ENCODE results near the gene PTPRE.

Gene PTPRE

DNA sequence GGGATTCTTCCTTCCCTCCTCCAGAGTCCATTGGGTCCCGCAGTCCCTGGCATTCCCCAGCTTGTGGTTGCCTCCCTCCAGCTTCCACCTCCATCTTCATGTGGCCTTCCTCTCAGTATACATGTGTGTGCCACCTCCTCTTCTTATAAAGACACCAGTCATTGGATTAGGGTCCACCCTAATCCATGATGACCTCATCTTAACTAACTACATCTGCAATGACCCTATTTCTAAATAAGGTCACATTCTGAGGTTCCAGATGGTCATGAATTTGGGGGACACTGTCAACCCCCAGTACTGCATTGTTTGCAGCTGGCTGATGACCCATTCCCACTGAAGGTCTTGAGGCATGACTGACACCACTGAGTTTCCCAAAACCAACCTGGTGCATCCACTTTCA is 99.0 kb downstream of the PTPRE start:
- DNase-seq: no peak

GRCh38 chr10:128007056-128007455 is 100.2 kb downstream of the PTPRE start:
- DNase-seq: no peak

DNA sequence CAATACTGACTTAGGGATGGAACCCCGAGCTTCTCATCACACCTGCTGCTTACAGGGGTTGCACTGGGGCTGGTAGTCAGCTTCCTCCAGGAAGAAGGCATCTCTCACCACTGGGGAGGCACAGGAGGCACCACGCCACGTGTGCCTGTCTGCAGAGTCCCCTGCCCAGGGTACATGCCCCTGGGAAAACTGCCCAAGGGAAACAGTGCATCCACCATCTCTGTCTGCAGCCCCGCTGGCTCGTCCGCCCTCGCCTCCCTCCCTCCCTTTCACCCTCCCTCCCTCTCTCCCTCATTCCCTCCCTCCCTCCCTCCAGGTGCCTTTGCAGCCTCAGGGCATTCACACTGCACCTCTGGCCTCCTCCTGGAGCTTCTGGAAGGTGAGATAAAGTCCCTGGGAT is 101.1 kb downstream of the PTPRE start:
- DNase-seq: peak; percentile 17

DNA sequence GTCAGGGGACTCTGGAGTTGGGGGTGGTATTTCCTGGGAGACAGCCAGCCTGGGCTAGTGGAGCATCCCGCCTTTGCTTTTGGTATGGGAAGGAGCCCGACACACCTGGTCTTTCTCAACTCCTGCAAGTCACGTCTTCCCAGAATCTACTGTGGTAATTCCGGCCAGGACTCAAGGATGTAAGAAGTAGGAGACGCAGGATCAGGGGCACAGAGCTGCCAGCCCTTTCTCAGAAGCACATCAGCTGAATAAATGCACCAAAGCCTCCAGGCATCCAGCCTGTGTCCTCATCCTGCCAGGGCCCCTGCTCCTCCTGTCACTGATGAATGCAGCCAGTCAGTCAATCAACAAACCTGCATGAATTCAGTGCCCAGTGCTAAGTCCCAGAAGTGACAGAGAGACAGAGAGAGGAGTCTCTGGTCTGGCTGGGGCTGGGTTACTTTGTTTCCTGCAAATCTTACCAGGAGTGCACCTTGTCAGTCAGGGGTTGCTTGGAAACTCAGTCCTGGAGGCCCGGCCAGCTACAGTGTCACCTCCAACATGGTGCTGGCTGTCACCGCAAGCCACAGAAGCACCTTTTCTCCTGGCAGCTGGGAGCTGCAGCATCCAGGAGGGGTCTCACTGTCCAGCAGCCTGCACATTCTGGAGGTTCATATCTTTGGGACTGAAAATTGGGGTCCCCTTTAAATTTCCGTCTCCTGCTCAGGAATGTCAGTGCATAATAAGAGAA is 101.8 kb downstream of the PTPRE start:
- peak; percentile 9 for DNase-seq

DNA sequence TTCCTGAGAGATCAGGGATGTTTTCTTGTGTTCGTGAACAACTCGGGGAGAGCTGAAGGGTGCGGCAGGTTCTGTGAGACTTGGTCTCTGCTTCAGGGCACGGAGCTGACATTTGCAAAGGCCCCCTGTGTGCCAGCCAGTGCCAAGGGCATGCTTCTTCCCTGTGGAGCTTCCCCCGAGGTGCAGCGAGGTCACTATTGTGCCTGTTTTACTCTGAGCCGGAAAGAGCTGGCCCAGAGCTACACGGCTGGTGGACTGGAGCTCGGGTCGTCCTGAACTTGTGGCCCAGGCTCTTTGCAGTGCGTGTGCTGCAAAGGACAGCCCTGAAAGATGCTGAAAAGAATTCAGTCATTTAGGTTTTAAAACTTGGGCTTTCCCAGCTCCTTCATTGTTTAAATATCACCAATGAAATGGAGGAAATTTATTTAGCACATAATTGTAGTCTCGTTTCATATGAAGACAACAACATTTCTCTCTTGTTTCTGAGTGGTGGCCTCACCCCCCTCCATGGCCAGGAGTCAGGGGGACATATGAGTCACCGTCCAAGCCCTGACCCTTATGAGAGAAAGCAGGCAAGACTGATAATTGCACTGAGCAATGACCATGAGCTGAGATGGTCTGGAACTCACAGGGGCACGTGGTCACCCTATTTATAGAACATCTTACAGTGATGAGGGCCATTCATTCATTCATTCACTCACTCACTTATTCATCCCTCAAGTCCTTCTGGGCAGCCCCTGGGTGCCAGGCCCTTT is 102.6 kb downstream of the PTPRE start:
- peak; percentile 11 for DNase-seq

- DNase-seq: peak; percentile 94
These were observed 104.4 kb downstream of the PTPRE start for GRCh38 chr10:128011059-128011979.

- DNase-seq: no peak
These were observed 106.7 kb downstream of the PTPRE start for GRCh38 chr10:128013626-128014025.

DNA sequence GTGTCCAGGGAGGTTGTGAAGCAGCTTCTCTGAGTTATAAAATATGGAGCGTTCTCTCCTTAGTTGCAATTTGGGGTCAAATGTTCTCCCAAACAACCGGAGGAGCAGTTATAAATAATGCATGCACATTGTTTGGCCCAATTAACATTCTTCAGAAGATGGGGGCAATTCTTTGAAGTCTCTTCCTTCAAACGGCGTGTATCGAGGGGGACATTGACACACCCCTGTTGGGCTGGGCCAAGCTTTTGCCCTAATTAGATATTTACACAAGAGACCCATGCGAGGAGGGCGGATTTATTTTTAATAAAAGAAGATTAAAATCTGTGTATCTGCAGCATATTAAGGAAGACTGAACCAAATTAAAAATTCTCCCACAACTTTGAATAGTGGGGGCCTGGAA is 107.3 kb downstream of the PTPRE start:
- no peak for DNase-seq

DNA sequence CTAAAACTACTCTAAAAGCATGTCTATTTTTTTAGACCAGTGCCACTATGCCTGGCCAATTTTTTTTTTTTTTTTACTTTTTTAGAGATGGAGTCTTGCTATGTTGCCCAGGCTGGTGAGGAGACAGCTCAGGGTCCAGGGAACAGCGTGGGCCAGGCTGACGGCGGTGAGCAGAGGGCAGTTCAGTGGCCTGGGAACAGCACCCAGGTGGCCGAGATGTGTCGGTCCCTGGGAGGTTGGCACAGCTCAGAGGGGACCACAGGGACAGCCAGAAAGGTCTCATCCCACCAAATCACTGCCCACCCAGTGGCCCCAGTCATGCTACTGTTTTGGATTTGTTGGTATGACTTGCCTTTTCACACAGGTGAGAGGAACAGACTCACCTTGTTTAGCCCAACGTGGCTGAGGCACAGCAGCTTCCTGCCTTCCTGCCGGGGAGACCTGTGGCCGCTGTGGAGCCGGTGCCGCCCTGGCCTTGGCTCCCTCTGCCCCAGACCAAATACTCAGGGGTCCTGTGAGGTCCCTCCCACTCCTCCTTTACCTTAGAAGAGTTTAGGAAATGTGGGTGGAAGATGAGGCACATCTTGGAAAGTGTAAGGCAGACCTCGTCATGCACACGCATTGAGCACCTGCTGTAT is 109.6 kb downstream of the PTPRE start:
- DNase-seq: no peak

GRCh38 chr10:128017822-128018221 is 110.9 kb downstream of the PTPRE start:
- DNase-seq: no peak

GRCh38 chr10:128018236-128018635 is 111.3 kb downstream of the PTPRE start:
- DNase-seq: no peak

DNA sequence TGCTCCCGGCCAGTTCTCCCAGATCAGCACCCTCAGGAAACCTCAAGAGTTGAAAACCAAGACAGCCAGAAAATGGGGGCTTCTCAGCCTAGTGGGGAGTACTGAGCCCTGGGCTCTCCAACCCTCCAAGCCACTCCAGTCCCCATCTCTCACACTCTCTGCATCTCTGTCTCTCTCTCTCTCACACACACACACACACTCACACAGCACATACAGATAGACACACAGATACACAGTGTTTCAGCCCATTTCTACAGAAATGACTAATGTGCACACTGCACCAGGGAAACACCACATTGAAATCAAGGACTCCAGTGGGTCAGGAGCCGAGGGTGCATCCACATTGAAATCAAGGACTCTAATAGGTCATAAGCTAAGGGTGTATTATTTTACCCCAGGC is 111.8 kb downstream of the PTPRE start:
- DNase-seq: no peak

DNA sequence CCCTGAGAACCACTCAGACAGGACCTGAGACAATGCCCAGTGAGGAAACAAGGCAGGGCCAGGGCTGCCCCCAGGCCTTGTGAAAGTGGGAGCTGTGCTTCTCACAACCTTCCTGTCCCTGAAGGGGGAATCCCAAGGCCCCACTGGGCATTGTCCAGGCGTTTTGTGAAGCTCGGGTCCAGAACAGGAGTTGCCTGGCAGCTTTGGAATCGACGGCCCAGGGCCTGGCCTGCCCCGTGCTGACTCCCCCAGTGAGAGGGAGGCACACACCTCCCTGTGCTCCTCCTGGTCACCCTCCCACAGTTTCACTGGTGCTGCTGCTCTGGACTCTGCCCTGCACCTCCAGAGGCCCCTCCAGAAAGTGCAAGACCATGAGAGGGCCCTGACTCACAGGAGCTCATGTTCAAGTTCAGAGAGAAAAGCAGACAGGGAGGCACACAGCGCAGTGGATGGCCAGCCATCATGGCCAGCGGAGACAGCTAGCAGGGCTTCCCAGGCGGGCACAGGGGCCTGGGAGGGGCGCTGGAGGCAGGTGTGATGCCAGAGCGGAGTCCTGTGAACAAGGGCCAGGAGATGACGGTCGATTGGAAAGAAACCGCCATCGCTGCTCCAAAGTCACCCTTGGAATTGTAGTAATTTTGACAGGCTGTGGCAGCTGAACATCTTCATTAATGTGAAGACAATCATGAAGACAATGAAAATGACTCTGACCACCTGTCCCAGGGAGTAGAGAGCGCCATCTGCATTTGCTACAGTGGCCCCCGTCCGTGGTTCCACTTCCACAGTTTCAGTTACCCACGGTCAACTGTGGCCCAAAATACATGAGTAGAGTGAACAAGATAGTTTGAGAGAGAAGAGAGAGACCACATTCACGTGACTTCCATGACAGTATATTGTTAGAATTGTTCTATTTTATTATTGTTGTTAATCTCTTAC is 115.6 kb downstream of the PTPRE start:
- no peak for DNase-seq

DNA sequence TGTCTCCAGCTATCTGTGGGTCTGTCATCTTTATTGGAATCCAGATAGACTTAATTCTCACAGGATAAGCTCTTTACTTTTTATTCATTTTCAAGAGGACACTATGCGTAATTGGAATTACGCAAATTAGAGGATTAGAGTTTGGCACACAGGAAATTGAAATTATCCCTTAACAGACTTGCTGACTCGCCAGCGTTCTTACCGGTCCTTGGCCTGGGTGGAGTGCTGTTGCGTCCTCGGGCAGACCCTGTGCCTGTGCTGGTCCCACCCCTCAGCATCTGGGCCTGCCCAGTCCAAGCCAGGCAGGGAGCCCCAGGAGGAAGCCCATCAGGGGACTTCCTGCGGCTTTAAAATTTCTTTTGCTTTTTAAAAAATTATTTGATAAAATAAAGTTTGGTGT is 117.5 kb downstream of the PTPRE start:
- no peak for DNase-seq

DNA sequence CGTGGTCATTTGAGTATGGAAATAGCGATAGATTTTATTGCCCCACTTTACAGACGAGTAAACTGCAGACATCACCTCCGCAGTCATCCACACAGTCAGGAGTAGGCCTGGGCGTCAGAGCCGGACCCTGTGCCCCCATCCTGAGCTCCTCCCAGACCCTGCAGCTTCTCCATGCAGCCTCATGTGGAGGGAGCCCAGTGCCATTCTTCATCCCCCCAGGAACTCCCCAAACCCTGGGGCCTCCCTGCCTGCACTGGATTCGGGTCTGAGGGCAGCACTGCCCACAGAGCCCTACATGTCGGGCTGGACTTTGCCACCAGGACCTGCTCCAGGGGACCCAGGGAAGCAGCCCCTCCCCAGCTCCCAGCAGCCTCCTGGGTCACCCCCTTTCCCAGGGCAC is 118.5 kb downstream of the PTPRE start:
- no peak for DNase-seq

- DNase-seq: no peak
These were observed 119.0 kb downstream of the PTPRE start for GRCh38 chr10:128025951-128026350.

DNA sequence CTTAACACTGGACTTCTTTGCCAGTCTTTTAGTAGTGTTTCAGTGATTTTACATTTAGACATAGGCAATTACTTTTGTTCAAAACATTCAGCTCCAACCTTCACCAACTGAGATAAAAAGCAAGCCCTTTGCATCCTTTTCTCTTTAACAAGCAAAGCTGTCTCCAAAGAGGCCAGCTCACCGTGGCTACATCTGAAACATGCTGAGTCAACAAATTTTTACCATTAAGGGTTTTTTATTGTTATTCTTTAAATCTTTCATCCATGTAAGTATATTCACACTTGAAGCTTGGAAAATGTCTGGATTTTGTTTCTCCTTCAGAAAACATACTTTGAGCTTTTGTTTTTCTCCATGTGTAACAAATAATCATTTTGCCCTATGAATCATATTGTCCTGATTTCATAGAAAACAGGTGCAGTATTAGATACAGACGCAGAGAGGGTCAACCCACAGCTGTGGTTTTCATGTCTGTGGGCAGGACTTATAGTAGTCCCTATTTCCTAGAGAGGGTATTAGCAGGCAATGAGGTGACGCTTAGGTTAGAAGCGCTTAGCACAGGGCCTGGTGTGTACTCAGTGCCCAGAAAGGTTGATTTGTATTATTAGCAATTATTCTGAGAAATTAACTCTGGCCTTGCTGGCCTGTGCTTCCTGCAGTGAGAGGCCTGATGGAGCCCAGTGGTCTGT is 119.9 kb downstream of the PTPRE start:
- DNase-seq: no peak

GRCh38 chr10:128027306-128027705 is 120.4 kb downstream of the PTPRE start:
- DNase-seq: no peak

DNA sequence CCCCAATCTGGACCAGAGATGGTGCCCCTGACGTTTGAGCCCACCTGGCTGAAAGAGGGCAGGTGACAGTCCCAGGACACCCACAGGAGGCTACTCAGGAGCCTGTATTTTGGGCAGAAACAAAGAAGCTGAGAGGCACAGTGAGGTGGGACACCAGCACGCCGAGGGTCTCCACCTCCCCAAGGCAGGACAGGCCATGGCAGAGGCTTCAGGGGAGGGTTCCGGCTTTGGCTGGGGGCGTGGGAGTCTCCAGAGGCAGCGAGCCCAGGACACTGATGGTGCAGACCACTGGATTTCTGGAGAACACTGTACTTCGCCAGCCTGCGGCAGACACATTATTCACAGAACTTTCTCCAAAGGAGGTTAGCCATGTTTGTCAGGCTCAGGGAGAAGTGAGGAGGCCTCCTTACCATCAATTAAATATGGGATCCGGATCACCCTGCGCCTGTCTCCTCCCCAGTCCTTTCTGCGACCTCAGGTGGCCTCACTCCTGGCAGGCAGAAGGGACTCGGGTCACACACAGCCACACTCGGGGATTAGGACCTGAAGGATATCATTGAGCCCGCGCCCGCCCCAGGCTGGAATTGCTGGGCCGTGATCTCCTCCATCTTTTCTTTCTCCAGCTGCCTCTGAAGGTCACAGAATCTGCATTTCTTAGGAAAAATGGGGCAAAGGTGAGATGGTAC is 121.1 kb downstream of the PTPRE start:
- DNase-seq: no peak

GRCh38 chr10:128028508-128029289 is 121.8 kb downstream of the PTPRE start:
- no peak for DNase-seq
